ENCODE data around the gene ENTPD6. TPM values are rescaled to one million over a fixed set of nuclear protein-coding genes. Genes with fewer than 3 reads are reported as not detected.

Gene ENTPD6
- total and polyA plus RNA-seq, 9 donors: 29.5 to 44.3 (median 33.8) TPM

GRCh38 chr20:25222461-25223178 is 27.1 kb downstream of the ENTPD6 start:
- H3K4me1 ChIP-seq (ENCODE audit: control insufficient read depth, insufficient read depth, low read length): peaks cover 46% of the 10 kb centered on the region
- peaks cover 30% of the 10 kb centered on the region for H3K36me3 ChIP-seq (ENCODE audit: control insufficient read depth, insufficient read depth, low read length)
- no peak overlapping the region for H3K4me3 ChIP-seq (ENCODE audit: low read length)
- H3K27ac ChIP-seq (ENCODE audit: low read length): no peak overlapping the region
- 67% methylated on average over 14 of the region's 21 CpGs for WGBS (ENCODE audit: insufficient coverage)
- DNase-seq: no peak
- no peaks in the 10 kb centered on the region for H3K9me3 ChIP-seq (replicated peaks; ENCODE audit: control insufficient read depth, low read depth, low read length)
- no peaks in the 10 kb centered on the region for H3K27me3 ChIP-seq (ENCODE audit: control insufficient read depth, insufficient read depth, low read length)

GRCh38 chr20:25223179-25223661 is 27.7 kb downstream of the ENTPD6 start:
- H3K27me3 ChIP-seq (ENCODE audit: control insufficient read depth, insufficient read depth, low read length): no peaks in the 10 kb centered on the region
- DNase-seq: no peak
- no peak overlapping the region for H3K4me3 ChIP-seq (ENCODE audit: low read length)
- no peak overlapping the region for H3K27ac ChIP-seq (ENCODE audit: low read length)
- peaks cover 27% of the 10 kb centered on the region for H3K36me3 ChIP-seq (ENCODE audit: control insufficient read depth, insufficient read depth, low read length)
- H3K4me1 ChIP-seq (ENCODE audit: control insufficient read depth, insufficient read depth, low read length): peaks cover 47% of the 10 kb centered on the region
- 63% methylated on average over 5 of the region's 8 CpGs for WGBS (ENCODE audit: insufficient coverage)
- H3K9me3 ChIP-seq (replicated peaks; ENCODE audit: control insufficient read depth, low read depth, low read length): no peaks in the 10 kb centered on the region

- H3K36me3 ChIP-seq (ENCODE audit: control insufficient read depth, insufficient read depth, low read length): peaks cover 22% of the 10 kb centered on the region
- no peak overlapping the region for H3K4me3 ChIP-seq (ENCODE audit: low read length)
- H3K27ac ChIP-seq (ENCODE audit: low read length): no peak overlapping the region
- peaks cover 47% of the 10 kb centered on the region for H3K4me1 ChIP-seq (ENCODE audit: control insufficient read depth, insufficient read depth, low read length)
- DNase-seq: no peak
- H3K27me3 ChIP-seq (ENCODE audit: control insufficient read depth, insufficient read depth, low read length): no peaks in the 10 kb centered on the region
- no peaks in the 10 kb centered on the region for H3K9me3 ChIP-seq (replicated peaks; ENCODE audit: control insufficient read depth, low read depth, low read length)
- WGBS (ENCODE audit: insufficient coverage): 96% methylated on average over 21 of the region's 24 CpGs
Observed at GRCh38 chr20:25223765-25224720, 28.5 kb downstream of the ENTPD6 start.

- peaks cover 45% of the 10 kb centered on the region for H3K4me1 ChIP-seq (ENCODE audit: control insufficient read depth, insufficient read depth, low read length)
- DNase-seq: no peak
- 96% methylated on average over 16 of the region's 16 CpGs for WGBS (ENCODE audit: insufficient coverage)
- H3K36me3 ChIP-seq (ENCODE audit: control insufficient read depth, insufficient read depth, low read length): peaks cover 19% of the 10 kb centered on the region
- no peak overlapping the region for H3K4me3 ChIP-seq (ENCODE audit: low read length)
- no peaks in the 10 kb centered on the region for H3K9me3 ChIP-seq (replicated peaks; ENCODE audit: control insufficient read depth, low read depth, low read length)
- no peaks in the 10 kb centered on the region for H3K27me3 ChIP-seq (ENCODE audit: control insufficient read depth, insufficient read depth, low read length)
- H3K27ac ChIP-seq (ENCODE audit: low read length): no peak overlapping the region
Observed at GRCh38 chr20:25224941-25225340, 29.4 kb downstream of the ENTPD6 start.

- Histone ChIP-seq H3K27ac (ENCODE audit: low read length) (no peak overlapping the region), H3K27me3 (ENCODE audit: control insufficient read depth, insufficient read depth, low read length) (no peaks in the 10 kb centered on the region), H3K4me1 (ENCODE audit: control insufficient read depth, insufficient read depth, low read length) (peaks cover 37% of the 10 kb centered on the region), H3K36me3 (ENCODE audit: control insufficient read depth, insufficient read depth, low read length) (peaks cover 19% of the 10 kb centered on the region), H3K4me3 (ENCODE audit: low read length) (no peak overlapping the region), H3K9me3 (replicated peaks; ENCODE audit: control insufficient read depth, low read depth, low read length) (no peaks in the 10 kb centered on the region)
- WGBS (ENCODE audit: insufficient coverage): 93% methylated on average over 11 of the region's 16 CpGs
- DNase-seq: no peak
Observed at GRCh38 chr20:25225642-25226432, 30.3 kb downstream of the ENTPD6 start.

GRCh38 chr20:25226433-25227316 is 31.2 kb downstream of the ENTPD6 start:
- peaks cover 19% of the 10 kb centered on the region for H3K36me3 ChIP-seq (ENCODE audit: control insufficient read depth, insufficient read depth, low read length)
- H3K4me1 ChIP-seq (ENCODE audit: control insufficient read depth, insufficient read depth, low read length): peaks cover 31% of the 10 kb centered on the region
- no peak for DNase-seq
- WGBS (ENCODE audit: insufficient coverage): 72% methylated on average over 21 of the region's 28 CpGs
- H3K9me3 ChIP-seq (replicated peaks; ENCODE audit: control insufficient read depth, low read depth, low read length): no peaks in the 10 kb centered on the region
- no peaks in the 10 kb centered on the region for H3K27me3 ChIP-seq (ENCODE audit: control insufficient read depth, insufficient read depth, low read length)
- no peak overlapping the region for H3K4me3 ChIP-seq (ENCODE audit: low read length)
- H3K27ac ChIP-seq (ENCODE audit: low read length): peak overlapping the region; percentile 15

- Histone ChIP-seq H3K9me3 (replicated peaks; ENCODE audit: control insufficient read depth, low read depth, low read length) (no peaks in the 10 kb centered on the region), H3K4me1 (ENCODE audit: control insufficient read depth, insufficient read depth, low read length) (peaks cover 25% of the 10 kb centered on the region), H3K36me3 (ENCODE audit: control insufficient read depth, insufficient read depth, low read length) (peaks cover 19% of the 10 kb centered on the region), H3K27ac (ENCODE audit: low read length) (no peak overlapping the region), H3K27me3 (ENCODE audit: control insufficient read depth, insufficient read depth, low read length) (no peaks in the 10 kb centered on the region), H3K4me3 (ENCODE audit: low read length) (no peak overlapping the region)
- peak; percentile 57 for DNase-seq
- 80% methylated on average over 11 of the region's 12 CpGs for WGBS (ENCODE audit: insufficient coverage)
Observed at GRCh38 chr20:25227317-25227831, 31.9 kb downstream of the ENTPD6 start.

GRCh38 chr20:25229486-25230165 is 34.1 kb downstream of the ENTPD6 start:
- H3K4me3 ChIP-seq (ENCODE audit: low read length): no peak overlapping the region

More at GRCh38 chr20:25229486-25230165, 34.1 kb downstream of the ENTPD6 start:
- no peaks in the 10 kb centered on the region for H3K9me3 ChIP-seq (replicated peaks; ENCODE audit: control insufficient read depth, low read depth, low read length)
- H3K36me3 ChIP-seq (ENCODE audit: control insufficient read depth, insufficient read depth, low read length): peaks cover 13% of the 10 kb centered on the region
- peaks cover 17% of the 10 kb centered on the region for H3K4me1 ChIP-seq (ENCODE audit: control insufficient read depth, insufficient read depth, low read length)
- no peak for DNase-seq
- no peaks in the 10 kb centered on the region for H3K27me3 ChIP-seq (ENCODE audit: control insufficient read depth, insufficient read depth, low read length)
- H3K27ac ChIP-seq (ENCODE audit: low read length): no peak overlapping the region
- WGBS (ENCODE audit: insufficient coverage): 92% methylated on average over 17 of the region's 23 CpGs
